Psoas muscle (tissue), 8 donors: ENCODE measurements around the gene ACBD5. TPM values are rescaled to one million over a fixed set of nuclear protein-coding genes. Genes with fewer than 3 reads are reported as not detected.
A peak's percentile ranks its signal among the peaks of the same experiment; 100 is the strongest.

Experiments used
- ATAC-seq, 4 donors: fragments of 200-7000 bp; cut with Tn5 transposase; one replicate each; pipeline ENCODE4 v1.9.1; 2020; ENCODE audit warnings: moderate library complexity in 3 of 4, mild to moderate bottlenecking in 2 of 4
- DNase-seq, 2 donors: peaks; one replicate each; pipeline ENCODE4 v3.0.0-alpha.2; 2020
- H3K27ac ChIP-seq: fragments of 200-600 bp; one replicate; pipeline ENCODE4 v1.8.0; 2022
- H3K27me3 ChIP-seq, 3 donors: fragments of 200-600 bp in 1 of 3; one replicate each; pipeline versions ENCODE4 v1.6.1 to v1.8.0; 2013 to 2022; ENCODE audit warnings: low read length in 2 of 3, mild to moderate bottlenecking in 2 of 3, moderate library complexity in 1 of 3; ENCODE audit not compliant: insufficient read depth in 3 of 3
- H3K36me3 ChIP-seq, 2 donors: fragments of 200-600 bp in 1 of 2; one replicate each; pipeline versions ENCODE4 v1.6.1 to v1.8.0; 2013 to 2022; ENCODE audit warnings: low read depth in 1 of 2, mild to moderate bottlenecking in 1 of 2, moderate library complexity in 1 of 2; ENCODE audit not compliant: insufficient read depth in 1 of 2
- H3K4me1 ChIP-seq: fragments of 200-600 bp; one replicate; pipeline ENCODE4 v1.8.0; 2022
- H3K4me3 ChIP-seq: fragments of 200-600 bp; one replicate; pipeline ENCODE4 v1.8.0; 2022; ENCODE audit warnings: mild to moderate bottlenecking
- H3K9me3 ChIP-seq: fragments of 200-600 bp; one replicate; pipeline ENCODE4 v1.8.0; 2022
- WGBS, 3 donors: extraction: QIAGEN DNeasy Blood & Tissue Kit; methylation state at CpG; one replicate each; pipeline versions ENCODE4 v1.1.6 to v1.1.7; 2013; 5-methylcytosine and 5-hydroxymethylcytosine counted together
- intact Hi-C, 2 donors: fragments of 100-400 bp; cut with DNase I; formaldehyde crosslinking; loops; one replicate each; pipeline versions ENCODE4 v1.11.0 to v1.14.2; 2022
- polyA plus RNA-seq, 3 donors: library from polyadenylated mRNA; stranded (reverse); fragments of 200-250 nt; gene quantifications; one replicate each; pipeline ENCODE4 v1.2.3, GENCODE V29; 2013
- total RNA-seq, 4 donors: library from RNA; stranded (reverse); fragmentation: NEBNext Ultra II Directional in 2 of 4; extraction: Animal tissue kit (Norgen Biotek cat#: 25700) in 2 of 4; gene quantifications; one replicate each; pipeline versions ENCODE4 v1.2.1 to v1.2.4, GENCODE V29; 2021 to 2023
- TF ChIP-seq, protein P1 (sequence below): fragments of 200-600 bp; IDR thresholded peaks from one replicate; pipeline ENCODE4 v1.8.0; 2022; ENCODE audit warnings: antibody characterized with exemption
- donor health status: healthy with polysubstance abuse.
- donor health status: DM: no; HTN: no; CAD: no; lungs with moderate emphysema.
- donor health status: Bipolar disorder and iron deficiency.
- donor health status: healthy.
- donor health status: DM: yes; HTN: yes; CAD: no.
- donor health status: DM: no; HTN: no; CAD: no.
- donor health status: DM: no; HTN: no; CAD: no.
- donor health status: DM: yes; HTN: yes; CAD: no.

The ACBD5 gene
- total and polyA plus RNA-seq, 7 donors, result 18.4 to 53.6 (median 33.3) TPM

DNA sequence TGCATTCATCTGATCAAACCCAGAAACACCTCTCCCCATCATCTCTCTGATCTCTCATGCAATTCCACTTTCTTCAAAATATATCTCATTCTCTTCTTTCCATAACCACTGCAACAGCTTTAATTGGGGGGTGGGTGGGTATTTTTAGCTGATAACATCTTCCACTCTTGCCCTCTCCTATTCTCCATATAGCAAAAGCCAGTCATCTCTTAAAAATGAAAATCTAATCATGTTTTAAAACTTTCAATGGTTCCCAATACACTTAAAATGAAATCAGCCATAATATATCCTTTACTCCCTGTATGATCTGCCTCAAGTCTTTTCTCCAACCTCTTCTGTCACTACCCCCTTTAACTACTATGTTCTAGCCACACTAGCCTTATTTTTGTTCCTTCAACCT, 87.9 kb downstream of the ACBD5 start:
- intact Hi-C loops, result loop anchor here in 1 of 2 donors (5.0 kb wide), 1 partner anchor 90 kb away; the partner anchor contains the start of gene ACBD5
- Histone ChIP-seq H3K36me3 (peaks cover 3 to 12% of the 10 kb centered on the region in 2 donors), H3K4me3 (peak overlapping the region; percentile 86), H3K4me1 (peaks cover 15% of the 10 kb centered on the region), H3K27me3 (no peaks in the 10 kb centered on the region), H3K27ac (no peak overlapping the region), H3K9me3 (no peaks in the 10 kb centered on the region)
- no peak for ATAC-seq
- TF ChIP-seq, protein P1, sequence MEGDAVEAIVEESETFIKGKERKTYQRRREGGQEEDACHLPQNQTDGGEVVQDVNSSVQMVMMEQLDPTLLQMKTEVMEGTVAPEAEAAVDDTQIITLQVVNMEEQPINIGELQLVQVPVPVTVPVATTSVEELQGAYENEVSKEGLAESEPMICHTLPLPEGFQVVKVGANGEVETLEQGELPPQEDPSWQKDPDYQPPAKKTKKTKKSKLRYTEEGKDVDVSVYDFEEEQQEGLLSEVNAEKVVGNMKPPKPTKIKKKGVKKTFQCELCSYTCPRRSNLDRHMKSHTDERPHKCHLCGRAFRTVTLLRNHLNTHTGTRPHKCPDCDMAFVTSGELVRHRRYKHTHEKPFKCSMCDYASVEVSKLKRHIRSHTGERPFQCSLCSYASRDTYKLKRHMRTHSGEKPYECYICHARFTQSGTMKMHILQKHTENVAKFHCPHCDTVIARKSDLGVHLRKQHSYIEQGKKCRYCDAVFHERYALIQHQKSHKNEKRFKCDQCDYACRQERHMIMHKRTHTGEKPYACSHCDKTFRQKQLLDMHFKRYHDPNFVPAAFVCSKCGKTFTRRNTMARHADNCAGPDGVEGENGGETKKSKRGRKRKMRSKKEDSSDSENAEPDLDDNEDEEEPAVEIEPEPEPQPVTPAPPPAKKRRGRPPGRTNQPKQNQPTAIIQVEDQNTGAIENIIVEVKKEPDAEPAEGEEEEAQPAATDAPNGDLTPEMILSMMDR, result no peak
- no peak for DNase-seq

DNA sequence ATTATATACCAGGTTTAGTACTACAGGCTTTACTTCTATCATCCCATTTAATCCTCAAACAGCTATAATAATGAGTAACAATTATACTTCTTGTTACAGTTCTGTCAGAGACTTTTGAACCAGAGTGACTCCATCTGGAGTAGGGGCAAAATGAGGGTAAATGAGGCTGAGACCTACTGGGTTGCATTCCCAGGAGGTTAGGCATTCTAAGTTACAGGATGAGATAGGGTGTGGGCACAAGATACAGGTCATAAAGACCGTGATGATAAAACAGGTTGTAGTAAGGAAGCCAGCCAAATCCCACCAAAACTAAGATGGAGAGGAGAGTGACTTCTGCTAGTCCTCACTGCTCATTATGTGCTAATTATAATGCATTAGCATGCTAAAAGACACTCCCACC, 90.3 kb downstream of the ACBD5 start:
- 71 to 95% (median 81%) methylated on average over 1 of the region's 1 CpG for WGBS, 3 donors
- Histone ChIP-seq H3K36me3 (peaks cover 3 to 37% of the 10 kb centered on the region in 2 donors), H3K27me3 (no peaks in the 10 kb centered on the region), H3K4me1 (peaks cover 15% of the 10 kb centered on the region), H3K27ac (no peak overlapping the region), H3K9me3 (no peaks in the 10 kb centered on the region), H3K4me3 (no peak overlapping the region)
- no peak for ATAC-seq
- intact Hi-C loops, result loop anchor here in 1 of 2 donors (5.0 kb wide), 1 partner anchor 92 kb away; the partner anchor contains the start of gene ACBD5
- TF ChIP-seq, protein P1, result no peak
- DNase-seq, result no peak

DNA sequence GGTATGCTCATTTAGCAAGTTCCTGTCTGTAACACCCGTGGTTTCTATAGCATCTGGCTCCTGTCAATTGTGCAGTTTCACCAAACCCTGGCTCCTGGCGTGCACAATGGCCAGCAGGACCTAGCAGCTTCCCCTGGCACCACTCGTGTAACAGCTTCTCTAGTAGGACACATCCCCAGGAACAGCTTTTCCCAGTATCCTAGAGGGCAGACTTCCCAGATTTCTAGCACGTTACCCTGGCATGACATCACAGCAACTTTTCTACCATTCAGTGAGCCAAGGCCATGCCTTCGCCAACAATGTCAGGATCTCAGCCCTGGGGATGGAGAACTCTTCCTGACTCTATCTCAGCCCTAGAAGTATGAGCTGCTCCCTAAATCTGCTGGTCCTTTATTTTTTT, 92.9 kb downstream of the ACBD5 start:
- ATAC-seq, result peak in 3 of 4 donors; percentile 50 to 62 (median 57)
- Histone ChIP-seq H3K9me3 (no peaks in the 10 kb centered on the region), H3K4me3 (no peak overlapping the region), H3K27me3 (no peaks in the 10 kb centered on the region), H3K4me1 (peaks cover 9% of the 10 kb centered on the region), H3K27ac (no peak overlapping the region), H3K36me3 (peaks cover 6 to 61% of the 10 kb centered on the region in 2 donors)
- intact Hi-C loops, result loop anchor here in 1 of 2 donors (5.0 kb wide), 1 partner anchor 45 kb away; the partner anchor contains the start of gene ANKRD26
- TF ChIP-seq, protein P1, result no peak
- WGBS, 3 donors, result 45 to 53% (median 47%) methylated on average over 5 of the region's 5 CpGs
- no peak for DNase-seq

DNA sequence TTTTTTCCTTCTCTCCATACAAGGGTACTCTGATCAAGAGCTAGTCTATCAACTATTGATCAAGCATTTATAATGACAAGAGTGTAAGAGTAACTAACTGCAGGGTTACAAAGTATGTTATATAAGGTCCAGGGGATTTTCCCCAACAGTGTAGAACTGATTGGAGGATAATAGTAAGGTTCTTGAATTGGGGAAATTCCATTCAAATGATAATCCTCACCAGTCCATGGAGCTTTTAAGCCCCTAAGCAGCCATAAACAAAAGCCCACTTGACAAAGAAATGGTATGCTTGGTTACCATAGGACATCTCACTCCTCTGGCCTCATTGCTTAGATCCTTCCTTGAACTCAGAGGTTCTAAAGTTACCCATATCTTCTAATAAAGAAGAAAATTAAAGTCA, 94.7 kb downstream of the ACBD5 start:
- H3K36me3 ChIP-seq, result peaks cover 6 to 79% of the 10 kb centered on the region in 2 donors
- H3K27ac ChIP-seq, result no peak overlapping the region
- TF ChIP-seq, protein P1, result no peak
- H3K27me3 ChIP-seq, result no peaks in the 10 kb centered on the region
- DNase-seq (no peak), ATAC-seq (no peak)
- H3K9me3 ChIP-seq, result no peaks in the 10 kb centered on the region
- no peaks in the 10 kb centered on the region for H3K4me1 ChIP-seq
- H3K4me3 ChIP-seq, result no peak overlapping the region
- intact Hi-C loops, result loop anchor here in 1 of 2 donors (5.0 kb wide), 1 partner anchor 44 kb away; the partner anchor contains the start of gene ANKRD26

Other genes starting within 250 kb of the ACBD5 start
- gene ANKRD26, start 140.3 kb downstream of the ACBD5 start, total RNA-seq, result 1 to 10 TPM; 7.0 to 9.8 (median 8.7) TPM
- 10 to 100 TPM in 1 of 3 donors, 1 to 10 TPM in 2; 4.0 to 12.7 (median 4.4) TPM for gene ANKRD26, start 140.3 kb downstream of the ACBD5 start, polyA plus RNA-seq
- 100 to 1,000 TPM in 3 of 4 donors, 10 to 100 TPM in 1; 99.3 to 115 (median 102) TPM for gene YME1L1, start 86.4 kb downstream of the ACBD5 start, total RNA-seq
- 100 to 1,000 TPM in 1 of 3 donors, 10 to 100 TPM in 2; 49.3 to 137 (median 71.9) TPM for gene YME1L1, start 86.4 kb downstream of the ACBD5 start, polyA plus RNA-seq
- gene MASTL, start 85.4 kb downstream of the ACBD5 start, total RNA-seq, result 1 to 10 TPM; 1.2 to 2.9 (median 1.3) TPM
- 1 to 10 TPM; 1.3 to 4.4 (median 1.7) TPM for gene MASTL, start 85.4 kb downstream of the ACBD5 start, polyA plus RNA-seq